GM19043 (cell line): ENCODE measurements around the gene ACBD6.
"Not testable (repeated sequence)": the region's sequence is repeated elsewhere in the genome, so short reads cannot be mapped to it uniquely, and the experiment has no call there.

Experiments
- ATAC-seq: cut with Tn5 transposase; IDR thresholded peaks from one replicate; pipeline ENCODE4 v1.9.1; 2021; ENCODE audit warnings: low read depth; ENCODE audit not compliant: unreplicated experiment

The ACBD6 gene

DNA sequence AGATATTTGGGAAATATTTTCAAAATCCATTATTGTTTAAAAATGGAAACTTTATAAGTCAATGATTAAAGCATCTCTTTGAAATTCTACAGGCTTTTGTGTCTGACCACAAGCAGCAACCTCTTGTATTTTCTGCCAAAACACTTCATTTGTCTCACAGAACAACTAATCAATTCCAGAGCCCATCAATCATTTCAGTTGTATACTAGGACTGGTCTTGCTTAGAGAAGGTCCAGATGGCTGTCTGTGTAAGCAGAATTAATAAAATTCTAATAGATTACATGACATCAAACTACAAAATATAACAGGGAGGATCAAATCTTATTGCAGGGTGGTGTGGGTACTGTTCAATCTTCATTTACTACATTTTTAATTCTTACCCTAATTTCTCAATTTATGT, 76.4 kb downstream of the ACBD6 start:
- no peak for ATAC-seq

DNA sequence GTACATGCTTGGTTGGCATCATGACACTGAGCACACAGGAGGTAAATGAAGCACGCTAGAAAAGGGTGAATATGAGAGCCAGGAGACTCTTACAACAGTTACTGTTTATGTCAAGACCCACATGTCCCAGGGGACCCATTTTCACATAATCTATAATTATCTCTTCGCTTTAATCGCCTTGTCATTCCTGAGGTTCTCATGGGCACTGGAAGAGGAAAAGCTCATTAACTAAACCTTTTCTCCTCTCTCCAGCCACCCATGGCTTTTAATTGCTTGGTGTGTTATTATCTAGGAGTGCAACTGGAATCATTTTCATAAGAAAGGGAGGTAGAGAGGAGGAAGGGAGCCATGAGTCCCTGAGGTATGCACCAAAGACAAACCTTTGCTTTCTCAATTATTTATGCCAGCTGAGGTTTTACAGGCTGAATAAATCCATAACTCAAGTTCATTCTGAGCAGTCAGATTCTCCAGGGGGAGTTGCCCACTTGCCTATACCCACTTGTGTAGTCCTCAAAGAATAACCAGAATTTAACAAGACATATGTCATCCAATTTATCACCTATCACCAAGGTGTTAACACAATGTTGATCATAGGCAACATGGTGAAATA, 77.4 kb downstream of the ACBD6 start:
- ATAC-seq = no peak

DNA sequence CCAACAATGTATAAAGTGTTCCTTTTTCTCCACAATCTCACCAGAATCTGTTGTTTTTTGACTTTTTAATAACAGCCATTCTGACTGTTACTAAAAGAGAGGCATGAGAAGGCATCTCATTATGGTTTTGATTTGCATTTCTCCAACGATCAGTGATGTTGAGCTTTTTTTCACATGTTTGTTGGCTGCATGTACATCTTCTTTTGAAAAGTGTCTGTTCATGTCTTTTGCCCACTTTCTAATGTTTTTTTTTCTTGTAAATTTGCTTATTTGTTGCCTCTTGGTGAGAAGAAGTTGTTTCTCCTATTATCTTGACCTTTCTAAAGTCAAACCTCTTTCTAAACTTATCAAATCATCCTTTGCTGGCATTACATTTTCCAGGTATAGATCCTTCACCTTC, 80.8 kb downstream of the ACBD6 start:
- no peak for ATAC-seq

DNA sequence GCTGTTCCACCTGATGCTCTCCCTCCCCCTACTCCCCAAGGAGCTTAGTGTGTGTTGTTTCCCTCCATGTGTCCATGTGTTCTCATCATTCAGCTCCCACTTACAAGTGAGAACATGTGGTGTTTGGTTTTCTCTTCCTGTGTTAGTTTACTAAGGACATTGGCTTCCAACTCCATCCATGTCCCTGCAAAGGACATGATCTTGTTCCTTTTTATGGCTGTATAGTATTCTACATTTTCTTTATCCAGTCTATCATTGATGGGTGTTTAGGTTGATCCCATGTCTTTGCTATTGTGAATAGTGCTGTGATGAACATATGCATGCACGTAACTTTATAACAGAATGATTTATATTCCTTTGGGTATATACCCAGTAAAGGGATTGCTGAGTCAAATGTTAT, 81.2 kb downstream of the ACBD6 start:
- not testable (repeated sequence) for ATAC-seq

DNA sequence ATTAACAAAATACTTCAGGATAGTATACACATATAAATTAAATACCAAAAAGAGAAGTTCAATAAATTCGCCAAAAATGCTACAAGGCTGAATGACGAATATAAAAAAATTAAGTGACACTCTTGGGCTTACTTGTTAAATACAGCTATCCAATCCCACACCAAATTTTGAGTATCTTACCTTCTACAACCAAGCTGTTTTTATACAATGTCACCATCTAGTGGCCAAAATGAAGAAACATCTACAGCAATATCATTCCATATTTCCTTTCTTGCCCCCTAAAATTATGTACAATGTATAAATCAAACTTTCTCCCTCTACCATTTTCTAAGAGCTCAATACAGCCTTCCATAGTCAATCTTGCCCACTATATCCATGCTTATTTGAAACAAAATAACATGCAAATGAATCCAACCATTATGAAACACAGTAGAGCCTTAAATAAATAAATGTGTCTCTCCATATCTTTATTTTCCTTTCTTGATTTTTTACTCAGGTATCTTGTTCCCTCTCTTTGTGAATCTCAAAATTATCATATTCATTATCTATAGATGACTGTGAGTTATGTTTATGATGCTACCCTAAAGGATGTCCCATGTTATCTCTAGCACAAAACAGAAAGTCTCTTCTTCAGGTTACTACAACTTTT, 86.3 kb downstream of the ACBD6 start:
- ATAC-seq = no peak

DNA sequence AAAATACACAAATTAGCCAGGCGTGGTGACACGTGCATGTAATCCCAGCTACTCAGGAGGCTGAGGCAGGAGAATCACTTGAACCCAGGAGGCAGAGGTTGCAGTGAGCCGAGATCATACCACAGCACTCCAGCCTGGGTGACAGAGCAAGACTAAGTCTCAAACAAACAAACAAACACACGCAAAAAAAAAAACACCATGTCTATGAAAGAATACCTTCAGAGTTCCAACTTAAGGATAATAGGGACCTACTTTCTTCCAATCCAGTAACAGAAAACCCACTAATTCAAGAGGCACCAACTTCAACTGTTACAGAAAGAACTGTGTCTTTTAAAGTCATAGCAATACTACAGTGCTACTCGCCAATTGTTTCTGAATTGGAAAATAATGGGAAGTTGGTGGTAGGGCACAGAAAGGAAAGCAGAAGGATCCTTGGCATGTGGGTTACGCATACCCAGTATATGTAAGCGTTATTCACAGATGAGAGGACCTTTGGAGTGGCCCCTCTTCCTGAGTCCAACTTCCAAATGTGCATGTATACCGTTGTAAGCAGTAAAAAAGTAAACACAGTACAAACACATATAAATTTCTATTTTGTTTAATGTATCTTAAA, 87.0 kb downstream of the ACBD6 start:
- no peak for ATAC-seq

DNA sequence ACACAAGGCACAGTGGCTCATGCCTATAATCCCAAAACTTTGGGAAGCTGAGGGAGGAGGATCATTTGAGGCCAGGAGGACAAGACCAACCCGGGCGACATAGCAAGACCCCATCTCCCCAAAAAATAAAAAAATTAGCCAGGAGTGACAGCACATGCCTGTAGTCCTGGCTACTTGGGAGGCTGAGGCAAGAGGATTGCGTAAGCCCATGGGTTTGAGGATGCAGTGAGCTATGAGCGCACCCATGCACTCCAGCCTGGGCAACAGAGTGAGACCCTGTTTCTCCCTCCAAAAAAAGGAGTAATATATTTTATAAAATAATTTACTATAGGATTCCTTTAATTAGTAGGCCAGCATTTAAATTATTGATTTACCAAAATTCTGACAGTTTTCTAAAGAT, 89.8 kb downstream of the ACBD6 start:
- ATAC-seq = no peak

DNA sequence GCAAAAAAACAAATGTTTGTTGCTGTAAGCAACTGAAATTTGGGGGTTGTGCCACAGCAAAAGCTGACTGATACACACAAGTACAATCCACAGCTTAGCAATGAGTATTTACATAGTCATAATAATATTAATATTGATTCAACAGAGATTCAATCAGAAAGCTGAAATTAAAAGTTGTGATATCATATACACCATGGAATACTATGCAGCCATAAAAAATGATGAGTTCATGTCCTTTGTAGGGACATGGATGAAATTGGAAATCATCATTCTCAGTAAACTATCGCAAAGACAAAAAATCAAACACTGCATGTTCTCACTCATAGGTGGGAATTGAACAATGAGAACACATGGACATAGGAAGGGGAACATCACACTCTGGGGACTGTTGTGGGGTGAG, 94.2 kb downstream of the ACBD6 start:
- not testable (repeated sequence) for ATAC-seq

DNA sequence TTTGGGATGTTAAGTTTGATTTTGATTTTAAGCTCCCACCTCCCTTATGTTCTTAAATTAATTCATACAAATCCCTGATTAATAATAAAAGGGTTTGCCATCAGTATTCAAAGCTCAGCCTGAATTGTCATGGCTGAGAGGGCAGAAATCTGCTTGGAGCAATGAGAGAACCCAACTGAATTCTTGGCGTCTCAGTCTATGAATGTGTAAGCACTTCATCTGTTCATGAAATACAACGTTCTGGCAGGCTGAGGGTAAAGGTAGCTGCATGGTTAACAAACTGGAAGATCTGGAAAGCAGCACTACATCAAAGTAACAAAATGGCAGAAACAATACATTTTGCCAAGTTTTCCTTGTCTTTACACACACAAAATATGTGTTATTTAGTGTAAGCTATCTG, 95.3 kb downstream of the ACBD6 start:
- ATAC-seq = no peak

DNA sequence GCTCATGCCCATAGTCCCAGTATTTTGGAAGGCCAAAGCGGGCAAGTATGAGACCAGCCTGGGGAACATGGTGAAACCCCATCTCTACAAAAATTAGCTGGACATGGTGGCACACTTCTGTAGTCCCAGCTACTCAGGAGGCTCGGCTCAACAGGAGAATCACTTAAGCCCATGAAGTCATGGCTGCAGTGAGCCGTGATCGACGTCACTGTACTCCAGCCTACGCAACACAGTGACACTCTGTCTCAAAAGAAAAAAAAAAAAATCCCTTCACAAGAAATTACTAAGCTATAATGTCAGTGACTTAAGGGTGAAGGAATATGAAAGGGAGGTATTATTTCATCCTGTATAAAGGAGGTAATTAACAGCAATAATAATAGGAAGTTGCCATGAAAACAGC, 99.8 kb downstream of the ACBD6 start:
- ATAC-seq = no peak

DNA sequence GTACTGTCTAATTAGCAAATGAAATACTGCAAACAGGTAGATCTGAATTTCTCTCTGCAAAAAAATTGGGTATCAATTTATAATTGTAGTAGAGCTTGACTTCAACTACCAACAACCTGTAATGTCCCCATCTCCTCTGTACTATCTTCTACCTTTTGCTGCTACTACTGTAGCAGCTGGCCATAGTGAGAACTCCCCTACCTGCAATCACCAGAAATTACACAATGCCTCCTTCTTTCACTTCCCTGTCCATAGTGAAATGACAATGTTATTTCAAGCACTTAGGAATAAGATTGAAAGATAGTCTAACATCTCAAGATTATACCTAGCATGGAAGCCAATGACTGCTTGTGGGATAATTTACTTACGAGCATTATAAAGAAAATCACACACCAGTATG, 100.4 kb downstream of the ACBD6 start:
- no peak for ATAC-seq

DNA sequence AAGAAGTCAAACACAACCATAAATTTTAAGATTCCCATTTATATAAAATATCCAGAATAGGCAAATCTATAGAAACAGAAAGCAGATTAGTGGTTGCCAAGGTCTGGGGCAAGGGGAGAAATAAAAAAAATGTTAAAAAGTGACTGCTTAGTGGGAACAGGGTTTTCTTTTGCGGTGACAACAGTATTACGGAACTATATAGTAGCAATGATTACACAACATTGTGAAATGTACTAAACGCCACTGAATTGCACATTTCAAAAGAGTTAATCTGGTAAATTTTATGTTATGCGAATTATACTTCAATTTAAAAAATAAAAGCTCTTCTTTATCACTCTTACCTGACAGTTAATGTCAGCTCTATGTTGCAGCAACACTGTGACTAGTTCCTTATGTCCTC, 105.2 kb downstream of the ACBD6 start:
- no peak for ATAC-seq

DNA sequence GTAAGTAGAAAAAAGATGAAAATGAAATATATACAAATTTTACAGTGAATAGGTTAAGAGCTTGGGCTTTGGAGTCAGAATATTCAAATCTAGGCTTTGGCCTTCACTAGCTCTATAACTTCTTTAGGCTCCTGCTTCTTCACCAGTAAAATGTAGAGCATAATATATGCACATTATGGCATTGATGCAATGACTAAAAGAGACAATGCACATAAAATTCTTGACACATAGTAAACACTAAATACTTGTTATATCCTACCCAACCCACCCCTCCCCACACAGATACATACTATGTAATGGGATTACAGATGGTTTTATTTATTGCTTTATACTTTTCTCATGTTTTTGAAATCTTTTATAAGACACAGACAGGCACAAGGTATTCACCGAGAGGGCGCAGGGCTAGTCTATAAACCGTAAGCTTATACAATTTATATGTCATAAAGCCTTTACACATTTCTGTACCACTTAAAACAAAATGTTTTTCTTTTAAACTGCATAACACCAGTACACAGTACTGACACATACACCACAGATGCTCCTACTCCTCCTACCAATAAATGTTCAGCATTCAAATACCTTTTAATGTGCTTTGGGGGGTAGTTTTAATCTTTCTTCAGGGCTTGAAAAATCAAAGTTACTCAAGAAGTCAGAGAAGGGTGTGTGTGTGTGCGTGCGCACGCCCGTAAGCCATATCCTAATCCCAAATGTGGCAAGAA, 109.8 kb downstream of the ACBD6 start:
- ATAC-seq = no peak

DNA sequence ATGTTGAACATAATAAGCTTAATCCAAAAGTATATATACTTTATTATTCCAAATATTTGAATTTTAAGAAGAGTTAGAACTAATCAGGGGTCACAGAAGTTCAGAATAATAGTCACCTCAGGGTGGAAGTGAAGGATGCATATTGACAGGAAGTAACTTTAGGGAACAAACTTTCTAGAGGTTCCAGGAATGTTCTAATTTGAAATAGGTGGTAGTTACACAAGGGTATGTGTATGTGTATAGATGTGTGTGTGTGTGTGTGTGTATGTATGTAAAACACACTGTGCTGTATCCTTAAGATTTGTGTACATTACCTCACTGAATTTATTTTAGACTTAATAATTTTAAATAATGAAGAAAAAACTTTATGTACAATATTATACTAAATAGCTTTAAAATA, 110.4 kb downstream of the ACBD6 start:
- ATAC-seq = no peak

DNA sequence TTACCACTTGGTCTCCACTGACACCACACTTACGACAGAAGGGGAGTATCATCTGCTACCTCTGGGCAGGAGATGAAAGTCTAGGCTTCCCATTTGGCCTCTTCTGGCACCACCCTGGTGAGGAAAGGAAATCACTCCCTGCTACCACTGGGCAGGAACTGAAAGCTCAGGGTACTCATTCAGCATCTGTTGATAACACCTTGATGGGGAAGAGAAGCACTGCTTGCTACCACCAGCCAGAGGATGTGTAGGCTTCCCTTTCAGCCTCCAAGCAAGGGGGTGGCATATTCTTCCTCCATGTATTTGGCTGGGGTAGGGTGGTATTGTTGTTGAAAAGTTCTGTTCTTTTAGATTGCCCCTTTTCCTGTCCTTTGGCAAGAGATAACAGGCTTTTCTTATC, 115.0 kb downstream of the ACBD6 start:
- ATAC-seq = no peak

DNA sequence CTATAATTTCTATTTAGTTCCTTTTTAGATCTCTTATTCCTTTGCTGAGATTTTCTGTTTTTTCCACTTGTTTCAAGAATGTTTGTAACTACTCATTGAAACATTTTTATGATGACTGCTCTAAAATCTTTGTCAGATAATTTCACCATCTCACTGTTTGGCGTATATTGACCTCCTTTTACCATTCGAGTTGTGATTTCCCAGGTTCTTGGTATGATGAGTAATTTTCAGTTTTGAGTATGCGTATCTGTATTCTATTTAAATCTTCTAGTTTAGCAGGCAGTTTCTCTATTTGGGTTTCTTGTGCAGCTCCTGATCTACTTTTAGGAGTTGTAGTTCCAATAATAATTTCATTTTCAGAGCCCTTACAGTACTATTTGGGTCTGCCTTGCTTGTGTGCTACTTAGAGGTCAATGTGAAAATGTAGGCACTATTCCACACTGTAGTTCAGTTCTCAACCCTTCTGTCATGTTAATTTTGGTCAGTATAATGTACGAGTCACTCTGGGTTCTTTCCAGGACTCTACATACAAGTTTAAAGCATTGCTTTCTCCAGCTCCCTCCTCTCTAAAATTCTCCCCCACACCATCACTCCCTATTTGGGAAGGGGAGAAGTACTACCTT, 115.5 kb downstream of the ACBD6 start:
- no peak for ATAC-seq

DNA sequence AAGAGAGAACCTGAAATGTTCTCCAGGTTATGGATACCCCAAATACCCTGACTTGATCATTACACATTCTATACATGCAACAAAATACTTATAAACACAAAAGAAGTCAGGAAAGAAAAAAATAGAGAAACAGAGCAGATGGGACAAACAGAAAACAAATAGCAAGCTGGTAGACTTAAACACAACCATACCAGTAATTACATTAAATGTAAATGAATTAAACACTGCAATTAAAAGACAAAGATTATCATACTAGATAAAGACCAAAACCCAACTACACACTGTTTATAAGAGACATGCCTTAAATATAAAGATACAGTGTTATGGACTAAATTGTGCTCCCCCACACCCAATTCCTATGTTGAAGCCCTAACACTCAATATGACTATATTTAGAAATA, 117.2 kb downstream of the ACBD6 start:
- ATAC-seq = no peak

DNA sequence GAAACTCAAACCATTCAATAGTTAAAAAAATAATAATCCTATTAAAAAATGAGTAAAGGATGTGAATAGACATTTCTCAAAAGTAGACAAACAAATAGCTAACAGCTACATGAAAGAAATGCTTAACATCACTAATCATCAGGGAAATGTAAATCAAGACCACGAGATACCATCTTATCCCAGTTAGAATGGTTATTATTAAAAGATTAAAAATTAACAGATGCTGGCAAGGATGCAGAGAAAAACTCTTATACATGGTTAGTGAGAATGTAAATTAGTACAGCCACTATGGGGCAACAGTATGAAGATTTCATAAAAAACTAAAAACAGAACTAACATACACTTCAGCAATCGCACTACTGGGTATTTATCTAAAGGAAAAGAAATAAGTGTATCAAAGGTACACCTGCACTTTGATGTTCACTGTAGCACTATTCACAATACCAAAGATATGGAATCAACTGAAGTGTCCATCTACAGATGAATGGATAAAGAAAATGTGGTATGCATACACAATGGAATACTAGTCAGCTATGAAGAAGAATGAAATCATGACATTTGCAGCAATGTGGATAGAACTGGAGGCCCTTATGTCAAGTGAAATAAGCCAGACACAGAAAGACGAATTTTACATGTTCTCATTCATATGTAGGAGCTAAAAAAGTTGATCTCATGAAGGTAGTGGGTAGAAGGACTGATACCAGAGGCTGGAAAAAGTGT, 117.9 kb downstream of the ACBD6 start:
- no peak for ATAC-seq

DNA sequence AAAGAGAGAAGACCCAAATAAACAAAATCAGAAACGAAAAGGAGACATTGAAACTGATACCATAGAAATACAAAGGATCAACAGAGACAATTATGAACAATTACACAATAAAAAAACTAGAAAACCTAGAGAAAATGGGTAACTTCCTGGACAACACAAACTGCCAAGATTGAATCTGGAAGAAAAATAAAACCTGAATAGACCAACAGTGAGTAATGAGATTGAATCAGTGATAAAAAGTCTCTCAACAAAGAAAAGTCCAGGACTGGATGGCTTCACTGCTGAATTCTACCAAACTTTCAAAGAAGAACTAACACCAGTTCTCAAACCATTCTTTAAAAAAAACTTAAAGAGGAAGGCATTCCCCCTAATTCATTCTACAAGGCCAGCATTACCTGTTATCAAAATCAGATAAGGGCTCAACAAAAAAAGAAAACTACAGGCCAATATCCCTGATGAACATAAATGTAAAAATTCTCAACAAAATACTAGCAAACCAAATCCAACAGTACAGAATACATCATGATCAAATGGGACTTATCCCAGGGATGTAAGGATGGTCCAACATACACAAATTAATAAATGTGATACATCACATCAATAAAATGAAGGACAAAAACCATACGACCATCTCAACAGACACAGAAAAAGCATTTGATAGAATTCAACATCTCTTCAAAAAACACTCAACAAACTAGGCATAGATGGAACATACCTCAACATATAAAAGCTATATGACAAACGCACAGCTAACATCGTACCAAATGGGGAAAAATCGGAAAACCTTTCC, 119.9 kb downstream of the ACBD6 start:
- ATAC-seq = no peak

DNA sequence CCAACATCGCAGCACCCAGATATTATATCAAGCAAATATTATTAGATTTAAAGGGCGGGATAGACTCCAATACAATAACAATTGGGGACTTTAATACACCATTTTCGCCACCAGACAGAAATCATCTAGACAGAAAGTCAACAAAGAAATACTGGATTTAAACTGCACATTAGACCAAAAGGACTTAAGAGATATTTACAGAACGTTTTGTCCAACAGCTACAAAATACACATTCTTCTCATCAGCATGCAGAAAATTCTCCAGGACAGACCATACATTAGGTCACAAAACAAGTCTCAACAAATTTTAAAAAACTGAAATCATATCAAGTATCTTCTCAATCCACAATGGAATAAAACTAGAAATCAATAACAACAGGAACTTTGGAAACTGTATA, 121.2 kb downstream of the ACBD6 start:
- no peak for ATAC-seq
